NOMO-1 treated with dmso at 0.1 percent for 144 hours (cell line): ENCODE data around the gene PTCH1.
A peak's percentile ranks its signal among the peaks of the same experiment; 100 is the strongest.

Experiments used
- DNase-seq: peaks from one replicate; lab custom pipeline; 2025; ENCODE audit not compliant: unreplicated experiment; lab: John Stamatoyannopoulos, UW

PTCH1 gene

DNA sequence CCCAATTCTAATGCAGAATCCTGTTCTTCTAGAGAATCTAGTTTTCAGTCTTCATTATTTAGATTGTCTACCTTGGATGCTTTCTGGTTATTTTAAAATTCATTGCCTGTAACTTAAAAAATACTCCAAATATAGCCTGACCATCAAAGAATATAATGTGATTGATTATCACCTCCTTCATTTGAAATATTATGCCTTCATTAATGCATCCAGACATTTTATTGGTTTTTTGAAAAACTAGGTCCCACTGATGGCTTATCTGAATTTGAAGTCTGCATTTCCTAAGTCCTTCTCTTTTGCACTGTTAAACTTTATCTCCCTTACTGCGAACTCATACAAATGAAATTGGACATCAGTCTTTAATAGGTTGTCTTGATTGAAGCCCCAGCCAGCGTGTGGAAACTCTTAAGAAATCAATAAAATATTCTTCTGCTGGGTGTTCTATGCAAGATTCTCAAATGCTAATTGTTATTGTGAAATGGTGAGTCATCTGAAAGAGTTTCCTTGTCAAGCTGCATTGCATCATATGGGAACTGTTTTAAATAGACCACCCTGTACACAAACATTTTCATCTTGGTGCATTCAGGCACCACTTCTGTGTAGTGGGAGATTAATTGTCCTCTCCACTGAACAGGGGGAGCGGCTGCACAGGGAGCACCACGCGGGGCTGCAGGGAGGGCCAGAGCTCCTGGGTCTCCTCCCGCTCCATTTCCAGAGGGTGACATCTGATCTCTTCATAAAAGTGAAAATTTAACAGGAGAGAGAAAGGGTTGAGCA is 106.9 kb downstream of the PTCH1 start:
- peak; percentile 50 for DNase-seq

GRCh38 chr9:95407524-95407923 is 109.2 kb downstream of the PTCH1 start:
- DNase-seq: no peak

- DNase-seq: peak; percentile 40
These were observed 110.7 kb downstream of the PTCH1 start for GRCh38 chr9:95406121-95406520.

GRCh38 chr9:95399261-95399660 is 117.5 kb downstream of the PTCH1 start:
- DNase-seq: no peak
